Ovary (tissue), 3 donors: ENCODE data around the gene VWA7.
"Not testable (repeated sequence)": the region's sequence is repeated elsewhere in the genome, so short reads cannot be mapped to it uniquely, and the experiment has no call there.

Experiments
- CTCF ChIP-seq, 3 donors: fragments of 450-650 bp in 2 of 3; fragments of 200-600 bp in 1 of 3; IDR thresholded peaks; one replicate each; pipeline versions ENCODE4 v1.5.1 to v1.8.0; 2016 to 2022; ENCODE audit warnings: antibody characterized with exemption in 3 of 3, mild to moderate bottlenecking in 1 of 3
- EP300 ChIP-seq: sonication (generic); formaldehyde crosslinking; IDR thresholded peaks from one replicate; pipeline ENCODE4 v1.6.1; 2017; ENCODE audit warnings: antibody characterized with exemption
- POLR2A ChIP-seq: fragments of 450-650 bp; IDR thresholded peaks from one replicate; pipeline ENCODE4 v1.6.1; 2017; ENCODE audit warnings: antibody characterized with exemption, mild to moderate bottlenecking, moderate library complexity
- donor health status: DM: no; HTN: no; CAD: no.

GRCh38 chr6:31793927-31794245 is 16.8 kb upstream of the VWA7 start:
- TF ChIP-seq POLR2A; CTCF (IDR thresholded peaks at IDR 0.05); EP300: not testable (repeated sequence)
